ENCODE data around the gene IRF7.
"Not testable (repeated sequence)": the region's sequence is repeated elsewhere in the genome, so short reads cannot be mapped to it uniquely, and the experiment has no call there.

IRF7 gene

GRCh38 chr11:657691-658126 lies 42.0 kb upstream of the IRF7 start:
- FAIRE-seq (no peak), DNase-seq (ENCODE audit: insufficient read length, low spot score) (no peak)
- no peak for TF ChIP-seq CTCF (IDR thresholded peaks at IDR 0.05; ENCODE audit: insufficient read depth, missing control alignments)

GRCh38 chr11:656866-657265 lies 41.1 kb upstream of the IRF7 start:
- no peak for FAIRE-seq
- no peak for DNase-seq (ENCODE audit: insufficient read length, low spot score)
- TF ChIP-seq CTCF (IDR thresholded peaks at IDR 0.05; ENCODE audit: insufficient read depth, missing control alignments): no peak

- no peak for FAIRE-seq
- no peak for DNase-seq (ENCODE audit: insufficient read length, low spot score)
- no peak for TF ChIP-seq CTCF (IDR thresholded peaks at IDR 0.05; ENCODE audit: insufficient read depth, missing control alignments)
These were observed 40.7 kb upstream of the IRF7 start for GRCh38 chr11:656426-656825.

GRCh38 chr11:655036-655726 lies 39.4 kb upstream of the IRF7 start:
- FAIRE-seq: no peak

GRCh38 chr11:654444-654843 lies 38.7 kb upstream of the IRF7 start:
- FAIRE-seq; DNase-seq (ENCODE audit: insufficient read length, low spot score): not testable (repeated sequence)

More at GRCh38 chr11:655036-655726, 39.4 kb upstream of the IRF7 start:
- TF ChIP-seq CTCF (IDR thresholded peaks at IDR 0.05; ENCODE audit: insufficient read depth, missing control alignments): no peak
- no peak for DNase-seq (ENCODE audit: insufficient read length, low spot score)

GRCh38 chr11:653837-654236 lies 38.1 kb upstream of the IRF7 start:
- FAIRE-seq (no peak), DNase-seq (ENCODE audit: insufficient read length, low spot score) (no peak)
- TF ChIP-seq CTCF (IDR thresholded peaks at IDR 0.05; ENCODE audit: insufficient read depth, missing control alignments): no peak

- not testable (repeated sequence) for FAIRE-seq; DNase-seq (ENCODE audit: insufficient read length, low spot score)
These were observed 37.4 kb upstream of the IRF7 start for GRCh38 chr11:653136-653535.

GRCh38 chr11:650482-650881 lies 34.7 kb upstream of the IRF7 start:
- no peak for TF ChIP-seq CTCF (IDR thresholded peaks at IDR 0.05; ENCODE audit: insufficient read depth, missing control alignments)
- FAIRE-seq (no peak), DNase-seq (ENCODE audit: insufficient read length, low spot score) (no peak)

- FAIRE-seq; DNase-seq (ENCODE audit: insufficient read length, low spot score): not testable (repeated sequence)
These were observed 32.0 kb upstream of the IRF7 start for GRCh38 chr11:647672-648158.
